GM18505 (cell line): ENCODE results near the gene UBE2E2.

Experiments
- ATAC-seq: cut with Tn5 transposase; IDR thresholded peaks from one replicate; pipeline ENCODE4 v1.9.1; 2021; ENCODE audit not compliant: unreplicated experiment
- POLR2A ChIP-seq: IDR thresholded peaks from 4 replicates; pipeline ENCODE4 v1.6.1; 2011; ENCODE audit warnings: borderline replicate concordance; ENCODE audit not compliant: insufficient read depth, insufficient read length; ENCODE audit errors: extremely low read depth

UBE2E2 gene

DNA sequence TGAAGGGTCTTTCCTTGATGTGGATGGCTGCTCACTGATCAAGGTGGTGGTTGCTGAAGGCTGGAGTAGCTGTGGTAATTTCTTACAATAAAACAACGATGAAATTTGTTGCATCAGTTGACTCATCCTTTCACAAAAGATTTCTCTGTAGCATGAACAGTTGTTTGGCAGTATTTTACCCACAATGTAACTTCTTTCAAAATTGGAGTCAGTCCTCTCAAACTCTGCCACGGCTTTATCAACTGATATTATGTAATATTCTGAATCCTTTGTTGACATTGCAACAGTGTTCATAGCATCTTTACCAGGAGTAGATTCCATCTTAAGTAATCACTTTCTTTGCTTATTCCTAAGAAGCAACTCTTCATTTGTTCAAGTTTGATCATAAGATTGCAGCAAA is 252.6 kb downstream of the UBE2E2 start:
- no peak for TF ChIP-seq POLR2A
- no peak for ATAC-seq

DNA sequence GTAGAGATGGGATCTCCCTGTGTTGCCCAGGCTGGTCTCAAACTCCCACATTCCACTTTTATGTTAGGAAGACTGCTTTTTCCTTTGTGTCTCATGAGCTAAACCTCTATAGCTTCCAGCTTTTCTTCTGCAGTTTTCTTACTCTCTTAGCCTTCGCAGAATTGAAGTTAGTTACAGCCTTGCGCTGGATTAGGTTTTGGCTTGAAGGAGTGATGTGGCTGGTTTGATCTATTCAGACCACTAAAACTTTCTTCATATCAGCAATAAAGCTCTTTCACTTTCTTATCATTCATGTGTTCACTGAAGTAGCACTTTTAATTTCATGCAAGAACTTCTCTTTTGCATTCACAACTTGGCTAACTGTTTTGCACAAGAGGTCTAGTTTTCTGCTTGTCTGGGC is 254.6 kb downstream of the UBE2E2 start:
- ATAC-seq: no peak
- no peak for TF ChIP-seq POLR2A

GRCh38 chr3:23459465-23459864 is 256.3 kb downstream of the UBE2E2 start:
- ATAC-seq: no peak
- no peak for TF ChIP-seq POLR2A

DNA sequence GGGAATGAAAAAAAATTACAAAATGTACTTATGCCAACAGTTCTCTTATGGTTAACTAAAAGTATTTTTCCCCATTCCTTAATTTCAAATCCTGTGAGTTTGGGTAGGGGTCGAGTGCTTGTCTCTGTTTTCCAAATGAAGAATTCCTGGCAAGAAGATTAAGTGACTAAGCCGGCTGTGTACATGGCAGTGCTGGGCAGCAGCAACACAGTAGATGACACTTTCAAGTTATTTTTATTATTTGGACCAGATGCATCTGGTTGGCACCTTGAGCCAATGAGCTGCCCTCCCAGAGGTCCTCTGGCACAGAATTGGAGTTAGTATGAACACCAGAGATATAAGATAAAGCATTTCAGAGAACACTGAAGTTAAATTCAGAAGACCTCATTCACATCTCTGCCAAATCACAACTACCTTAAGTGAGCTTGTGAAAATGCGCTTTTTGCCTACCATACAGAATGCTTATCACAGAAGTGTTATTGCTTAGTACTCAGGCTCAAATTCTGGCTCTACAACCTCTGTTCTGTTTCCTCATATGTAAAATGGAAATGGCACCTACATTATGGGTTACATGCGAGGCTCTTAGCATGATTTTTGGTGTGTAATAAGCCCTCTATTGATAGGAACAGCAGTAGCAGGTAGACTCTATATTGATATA is 256.9 kb downstream of the UBE2E2 start:
- no peak for ATAC-seq
- no peak for TF ChIP-seq POLR2A

- TF ChIP-seq POLR2A: no peak
- ATAC-seq: no peak
Observed at GRCh38 chr3:23461069-23461468, 257.9 kb downstream of the UBE2E2 start.

DNA sequence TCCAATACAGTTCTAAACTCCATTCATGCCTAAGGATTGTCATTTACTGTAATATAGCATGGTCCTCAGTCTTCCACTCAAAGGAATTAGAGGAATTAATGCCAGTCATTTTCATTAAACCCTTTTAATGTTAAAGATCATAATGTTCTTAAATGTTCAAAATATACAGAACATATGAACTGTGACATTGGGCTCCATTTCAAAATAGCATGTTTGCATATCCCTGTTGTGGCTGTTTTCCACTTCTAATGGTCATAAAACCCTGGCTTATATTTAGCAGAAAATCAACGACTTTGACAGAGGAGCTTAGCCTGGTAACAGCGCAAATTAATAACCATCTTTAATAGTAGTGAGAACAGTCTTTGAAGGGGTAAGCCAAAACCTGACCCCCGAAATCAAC is 260.7 kb downstream of the UBE2E2 start:
- ATAC-seq: no peak
- TF ChIP-seq POLR2A: no peak

DNA sequence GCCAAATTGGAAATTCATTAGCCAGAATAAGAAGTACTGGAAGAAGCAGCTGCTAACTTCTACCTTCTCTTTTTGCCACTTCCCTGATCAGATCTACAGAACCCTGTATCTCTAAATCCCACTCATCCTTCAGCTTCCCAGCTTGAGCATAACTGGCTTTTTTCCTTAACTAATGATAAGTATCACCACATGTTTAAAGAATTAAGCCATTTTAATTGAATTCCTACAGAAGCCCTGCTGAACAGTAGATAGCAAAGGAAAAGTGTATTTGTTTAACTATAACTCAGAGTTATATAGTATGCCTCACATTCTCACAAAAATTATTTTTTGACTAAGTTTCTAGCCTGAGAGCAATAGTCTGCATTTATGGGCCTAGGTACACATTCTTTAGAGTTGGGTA is 262.4 kb downstream of the UBE2E2 start:
- no peak for ATAC-seq
- no peak for TF ChIP-seq POLR2A

- no peak for ATAC-seq
- no peak for TF ChIP-seq POLR2A
Observed at GRCh38 chr3:23468203-23468602, 265.1 kb downstream of the UBE2E2 start.

GRCh38 chr3:23474580-23475357 is 271.6 kb downstream of the UBE2E2 start:
- no peak for ATAC-seq
- TF ChIP-seq POLR2A: no peak

GRCh38 chr3:23475446-23475845 is 272.3 kb downstream of the UBE2E2 start:
- TF ChIP-seq POLR2A: no peak
- no peak for ATAC-seq

DNA sequence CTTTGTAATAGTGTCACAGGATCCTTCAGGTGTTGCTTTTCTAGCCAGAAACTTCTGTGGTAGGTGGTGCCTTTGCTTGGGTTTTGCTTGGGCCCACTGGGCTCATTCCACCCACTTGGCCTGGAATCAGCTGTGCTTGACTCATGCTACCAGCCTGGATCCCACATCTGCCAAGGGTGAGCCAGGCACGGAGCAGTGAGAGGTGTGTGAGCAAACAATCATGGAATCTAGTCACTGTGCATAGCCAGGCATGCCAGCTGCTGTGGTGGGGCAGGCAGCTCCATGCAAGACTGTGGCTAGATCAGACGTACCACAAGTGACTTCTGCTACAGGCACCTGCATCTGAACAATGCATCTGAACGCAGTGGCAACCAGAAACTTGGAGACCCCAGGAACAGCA is 275.9 kb downstream of the UBE2E2 start:
- no peak for TF ChIP-seq POLR2A
- no peak for ATAC-seq

GRCh38 chr3:23479615-23480328 is 276.6 kb downstream of the UBE2E2 start:
- no peak for TF ChIP-seq POLR2A
- ATAC-seq: no peak

GRCh38 chr3:23480329-23480714 is 277.2 kb downstream of the UBE2E2 start:
- no peak for TF ChIP-seq POLR2A
- ATAC-seq: no peak

GRCh38 chr3:23481011-23481615 is 278.0 kb downstream of the UBE2E2 start:
- TF ChIP-seq POLR2A: no peak
- no peak for ATAC-seq

DNA sequence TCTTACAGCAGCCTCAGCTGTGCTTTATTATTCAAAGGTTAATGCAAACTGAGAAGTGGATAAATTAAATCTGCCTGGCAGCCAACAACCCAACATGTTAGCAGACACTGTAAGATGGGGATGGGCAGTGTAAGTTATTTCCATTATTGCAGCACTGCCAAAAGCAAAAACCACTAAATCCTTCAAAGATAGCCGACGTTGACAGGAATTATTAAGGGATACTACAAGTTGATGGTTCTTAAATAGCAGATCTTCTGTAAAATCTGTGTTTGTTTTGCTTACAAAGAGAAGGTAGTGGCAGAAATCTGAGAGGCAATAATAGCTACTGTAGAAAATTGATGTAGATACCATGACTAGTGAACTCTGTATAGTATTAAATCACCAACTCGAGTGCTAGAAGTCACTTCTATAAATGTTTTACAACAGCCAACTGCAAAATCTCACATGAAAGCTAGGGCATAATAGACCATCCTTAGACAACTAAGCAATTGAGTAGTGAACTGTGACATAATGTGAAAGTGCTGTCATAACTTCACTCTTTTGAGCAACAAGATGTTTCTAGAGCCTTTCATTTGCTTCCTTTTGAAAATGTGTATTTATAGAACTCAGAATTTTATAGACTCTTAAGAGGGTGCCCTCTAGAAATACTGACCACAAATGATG is 278.6 kb downstream of the UBE2E2 start:
- ATAC-seq: peak; percentile 55
- no peak for TF ChIP-seq POLR2A
